Tibial artery (tissue), 4 donors: ENCODE data around the gene CACNG1.
"Not testable (repeated sequence)": the region's sequence is repeated elsewhere in the genome, so short reads cannot be mapped to it uniquely, and the experiment has no call there.

Experiments used
- DNase-seq, 2 donors: peaks; one replicate each; pipeline ENCODE4 v3.0.0-alpha.2; 2019
- H3K27ac ChIP-seq, 2 donors: fragments of 200-600 bp; sonication (generic) in 1 of 2; 1 replicate in 1 of 2; 2 replicates in 1 of 2; pipeline ENCODE4 v1.5.1; 2018 to 2019; ENCODE audit warnings: mild to moderate bottlenecking in 1 of 2
- H3K27me3 ChIP-seq, 2 donors: fragments of 200-600 bp; sonication (generic) in 1 of 2; one replicate each; pipeline versions ENCODE4 v1.5.1 to v1.6.0; 2016 to 2019
- H3K36me3 ChIP-seq, 3 donors: fragments of 200-600 bp; sonication (generic) in 2 of 3; one replicate each; pipeline ENCODE4 v1.5.1; 2016 to 2019; ENCODE audit warnings: mild to moderate bottlenecking in 2 of 3
- H3K4me1 ChIP-seq, 4 donors: fragments of 200-600 bp; sonication (generic) in 2 of 4; 1 replicate in 3 of 4; 2 replicates in 1 of 4; pipeline ENCODE4 v1.5.1; 2016 to 2019
- H3K4me3 ChIP-seq, 2 donors: fragments of 200-600 bp; sonication (generic) in 1 of 2; 1 replicate in 1 of 2; 2 replicates in 1 of 2; pipeline ENCODE4 v1.5.1; 2018 to 2019; ENCODE audit warnings: mild to moderate bottlenecking in 2 of 2
- H3K9me3 ChIP-seq, 3 donors: fragments of 200-600 bp; sonication (generic) in 1 of 3; one replicate each; pipeline ENCODE4 v1.5.1; 2016 to 2019
- intact Hi-C: fragments of 100-400 bp; cut with DNase I; formaldehyde crosslinking; loops from one replicate; pipeline ENCODE4 v1.15.0; 2023; ENCODE audit warnings: low total_unique reads
- TF ChIP-seq, protein P1 (sequence below), 2 experiments: fragments of 200-600 bp in 1 of 2; fragments of 450-650 bp in 1 of 2; IDR thresholded peaks; one replicate each; pipeline ENCODE4 v1.5.1; 2017 to 2019; ENCODE audit warnings: antibody characterized with exemption in 2 of 2, mild to moderate bottlenecking in 1 of 2, moderate library complexity in 1 of 2

CACNG1 gene

DNA sequence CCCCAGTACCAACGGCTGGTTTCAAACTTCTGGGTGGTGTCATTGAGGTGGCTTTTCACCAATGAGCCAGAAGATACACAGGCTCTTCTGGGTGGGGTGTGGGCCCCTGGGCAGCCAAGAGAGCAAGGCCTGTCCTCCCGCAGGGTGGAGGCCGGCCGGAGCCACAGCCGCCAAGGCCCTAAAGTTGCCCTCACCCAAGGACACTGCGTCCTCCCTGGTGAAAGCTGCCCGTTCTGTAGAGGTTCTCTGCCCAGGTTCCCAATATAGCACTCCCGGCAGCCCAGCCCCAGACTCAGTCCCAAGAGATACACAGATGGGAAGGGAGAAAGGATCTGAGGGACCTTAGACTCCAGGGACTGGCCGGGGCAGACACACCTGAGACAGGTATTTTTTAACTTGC is 10.7 kb upstream of the CACNG1 start:
- H3K4me3 ChIP-seq, result no peak overlapping the region
- intact Hi-C loops, result no loop called here
- TF ChIP-seq, protein P1, sequence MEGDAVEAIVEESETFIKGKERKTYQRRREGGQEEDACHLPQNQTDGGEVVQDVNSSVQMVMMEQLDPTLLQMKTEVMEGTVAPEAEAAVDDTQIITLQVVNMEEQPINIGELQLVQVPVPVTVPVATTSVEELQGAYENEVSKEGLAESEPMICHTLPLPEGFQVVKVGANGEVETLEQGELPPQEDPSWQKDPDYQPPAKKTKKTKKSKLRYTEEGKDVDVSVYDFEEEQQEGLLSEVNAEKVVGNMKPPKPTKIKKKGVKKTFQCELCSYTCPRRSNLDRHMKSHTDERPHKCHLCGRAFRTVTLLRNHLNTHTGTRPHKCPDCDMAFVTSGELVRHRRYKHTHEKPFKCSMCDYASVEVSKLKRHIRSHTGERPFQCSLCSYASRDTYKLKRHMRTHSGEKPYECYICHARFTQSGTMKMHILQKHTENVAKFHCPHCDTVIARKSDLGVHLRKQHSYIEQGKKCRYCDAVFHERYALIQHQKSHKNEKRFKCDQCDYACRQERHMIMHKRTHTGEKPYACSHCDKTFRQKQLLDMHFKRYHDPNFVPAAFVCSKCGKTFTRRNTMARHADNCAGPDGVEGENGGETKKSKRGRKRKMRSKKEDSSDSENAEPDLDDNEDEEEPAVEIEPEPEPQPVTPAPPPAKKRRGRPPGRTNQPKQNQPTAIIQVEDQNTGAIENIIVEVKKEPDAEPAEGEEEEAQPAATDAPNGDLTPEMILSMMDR (IDR thresholded peaks at IDR 0.05), result no peak
- DNase-seq, result no peak
- no peaks in the 10 kb centered on the region for H3K36me3 ChIP-seq
- no peaks in the 10 kb centered on the region for H3K4me1 ChIP-seq
- H3K9me3 ChIP-seq, result no peaks in the 10 kb centered on the region
- H3K27me3 ChIP-seq, result no peaks in the 10 kb centered on the region
- no peak overlapping the region for H3K27ac ChIP-seq

DNA sequence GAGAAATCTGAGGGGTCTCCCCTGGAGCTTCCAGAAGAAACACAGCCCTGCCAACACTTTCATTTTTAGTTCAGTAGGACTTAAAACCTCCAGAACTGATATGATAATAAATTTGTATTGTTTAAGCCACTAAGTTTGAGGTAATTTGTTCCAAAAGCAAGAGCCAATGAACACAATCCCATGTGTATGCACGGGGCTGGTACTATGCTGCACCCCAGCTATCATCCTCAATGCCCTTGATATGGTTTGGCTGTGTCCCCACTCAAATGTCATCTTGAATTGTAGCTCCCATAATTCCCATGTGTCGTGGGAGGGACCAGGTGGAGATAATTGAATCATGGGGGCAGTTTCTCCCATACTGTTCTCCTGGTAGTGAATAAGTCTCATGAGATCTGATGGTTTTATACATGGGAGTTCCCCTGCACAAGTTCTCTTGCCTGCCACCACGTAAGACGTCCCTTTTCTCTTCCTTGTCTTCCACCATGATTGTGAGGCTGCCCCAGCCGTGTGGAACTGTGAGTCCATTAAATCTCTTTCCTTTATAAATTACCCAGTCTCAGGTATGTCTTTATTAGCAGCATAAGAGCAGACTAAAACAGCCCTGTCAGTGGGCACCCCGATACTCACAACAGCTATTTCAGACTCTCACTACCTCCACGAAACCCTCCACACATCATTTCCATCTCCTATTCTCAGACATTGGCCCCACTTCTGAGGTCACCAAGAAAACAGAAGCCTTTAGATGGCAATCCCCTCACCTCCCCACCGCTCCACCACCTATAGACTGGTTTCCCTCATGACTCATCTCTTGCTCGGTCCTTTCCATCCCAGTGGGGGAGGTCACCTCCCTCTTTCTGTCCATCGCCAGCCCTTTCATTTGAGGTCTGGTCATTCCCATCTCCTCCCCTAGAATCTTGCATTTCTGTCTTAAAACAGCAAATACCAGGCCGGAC is 8.9 kb upstream of the CACNG1 start:
- intact Hi-C loops, result no loop called here

DNA sequence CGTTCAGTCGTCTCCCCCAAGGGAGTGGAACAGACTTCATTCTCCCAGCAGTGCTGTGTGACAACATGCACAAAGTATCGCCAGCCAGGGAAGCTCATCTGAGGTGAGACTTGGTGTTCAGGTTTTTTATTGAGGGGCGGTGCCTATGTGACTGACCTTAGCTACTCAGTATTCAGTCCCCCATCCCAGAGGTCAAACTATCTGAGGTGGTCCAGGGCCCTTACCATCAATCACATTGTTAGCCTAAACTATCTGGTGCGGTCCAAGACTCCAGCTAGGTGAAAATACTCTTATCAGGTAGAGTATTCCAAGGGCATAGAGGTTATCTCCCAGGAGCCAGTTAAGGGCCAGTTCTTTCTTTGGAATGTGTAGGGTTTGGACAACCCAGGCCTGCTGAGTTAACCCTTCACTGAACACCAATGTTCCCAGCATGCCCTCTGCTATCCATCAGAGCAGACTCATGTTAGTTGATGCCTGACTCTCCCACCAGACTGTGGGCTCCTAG is 5.4 kb upstream of the CACNG1 start:
- H3K36me3 ChIP-seq, result no peaks in the 10 kb centered on the region
- no peak overlapping the region for H3K27ac ChIP-seq
- H3K4me3 ChIP-seq, result no peak overlapping the region
- intact Hi-C loops, result no loop called here
- no peak for DNase-seq
- peaks cover 0 to 4% of the 10 kb centered on the region in 2 donors for H3K27me3 ChIP-seq
- no peaks in the 10 kb centered on the region for H3K9me3 ChIP-seq
- H3K4me1 ChIP-seq, result no peaks in the 10 kb centered on the region
- TF ChIP-seq, protein P1 (IDR thresholded peaks at IDR 0.05), result no peak

More for the DNA sequence above, 8.9 kb upstream of the CACNG1 start:
- TF ChIP-seq, protein P1 (IDR thresholded peaks at IDR 0.05), result no peak
- H3K4me1 ChIP-seq, result no peaks in the 10 kb centered on the region
- DNase-seq, result no peak
- H3K27ac ChIP-seq, result no peak overlapping the region
- peaks cover 0 to 4% of the 10 kb centered on the region in 2 donors for H3K27me3 ChIP-seq
- no peaks in the 10 kb centered on the region for H3K9me3 ChIP-seq
- no peak overlapping the region for H3K4me3 ChIP-seq
- H3K36me3 ChIP-seq, result no peaks in the 10 kb centered on the region

DNA sequence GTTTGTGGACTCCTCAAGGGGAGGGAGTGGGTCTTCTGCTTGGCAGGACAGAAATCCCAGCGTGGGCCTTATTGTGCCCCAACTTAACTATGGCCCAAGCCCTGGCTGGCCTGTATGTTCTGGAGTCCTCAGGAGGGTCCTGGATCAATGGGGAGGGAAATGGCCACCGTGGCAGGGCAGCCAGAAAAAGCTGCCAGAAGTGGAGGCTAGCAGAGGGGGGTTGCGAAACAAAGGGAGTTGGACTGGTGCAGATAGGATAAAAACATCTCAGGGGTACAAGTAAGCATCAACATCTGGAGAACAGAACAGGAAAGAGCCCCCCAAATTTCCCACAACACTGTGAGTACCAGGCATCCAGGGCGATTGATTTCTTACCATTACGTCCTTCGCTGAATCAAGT is 3.7 kb upstream of the CACNG1 start:
- Histone ChIP-seq H3K9me3 (no peaks in the 10 kb centered on the region), H3K27ac (no peak overlapping the region), H3K4me1 (no peaks in the 10 kb centered on the region), H3K4me3 (no peak overlapping the region), H3K36me3 (no peaks in the 10 kb centered on the region), H3K27me3 (peaks cover 0 to 4% of the 10 kb centered on the region in 2 donors)
- no peak for DNase-seq
- intact Hi-C loops, result no loop called here
- TF ChIP-seq, protein P1 (IDR thresholded peaks at IDR 0.05), result no peak

DNA sequence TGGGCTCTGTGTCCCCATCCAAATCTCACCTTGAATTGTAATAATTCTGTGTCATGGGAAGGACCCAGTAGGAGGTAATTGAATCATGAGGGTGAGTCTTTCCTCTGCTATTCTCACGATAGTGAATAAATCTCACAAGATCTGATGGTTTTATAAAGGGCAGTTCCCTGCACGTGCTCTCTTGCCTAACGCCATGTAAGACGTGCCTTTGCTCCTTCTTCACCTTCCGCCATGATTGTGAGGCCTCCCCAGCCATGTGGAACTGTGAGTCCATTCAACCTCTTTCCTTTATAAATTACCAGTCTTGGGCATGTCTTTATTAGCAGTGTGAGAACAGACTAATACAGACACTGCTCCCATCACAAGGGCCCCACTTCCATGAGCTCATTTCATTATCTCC is 3.2 kb upstream of the CACNG1 start:
- H3K4me1 ChIP-seq, H3K36me3 ChIP-seq, H3K4me3 ChIP-seq, DNase-seq, H3K9me3 ChIP-seq, H3K27ac ChIP-seq, intact Hi-C loops, H3K27me3 ChIP-seq: not testable (repeated sequence)

DNA sequence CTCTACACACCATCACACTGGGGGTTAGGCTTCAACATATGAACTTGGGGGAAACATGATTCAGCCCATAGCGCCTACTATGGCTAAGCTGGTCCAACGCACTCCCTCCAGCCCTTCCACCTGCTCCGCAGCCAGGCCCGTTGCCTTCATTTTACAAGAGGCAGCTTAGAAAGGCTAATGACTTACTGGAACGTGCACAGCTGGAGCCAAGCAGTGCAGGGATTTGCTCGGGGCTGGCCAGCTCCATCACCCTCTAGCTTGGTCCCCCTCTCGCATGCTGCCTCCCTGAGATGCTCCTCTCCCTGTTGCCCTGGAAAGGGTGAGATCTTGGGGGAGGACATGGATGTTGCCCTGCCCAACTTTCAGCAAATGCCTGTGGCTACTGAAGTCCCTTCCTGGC is 2.8 kb upstream of the CACNG1 start:
- peaks cover 0 to 4% of the 10 kb centered on the region in 2 donors for H3K27me3 ChIP-seq
- H3K9me3 ChIP-seq, result no peaks in the 10 kb centered on the region
- H3K27ac ChIP-seq, result no peak overlapping the region
- intact Hi-C loops, result no loop called here
- no peak overlapping the region for H3K4me3 ChIP-seq
- H3K4me1 ChIP-seq, result no peaks in the 10 kb centered on the region
- H3K36me3 ChIP-seq, result no peaks in the 10 kb centered on the region
- DNase-seq, result no peak
- TF ChIP-seq, protein P1 (IDR thresholded peaks at IDR 0.05), result no peak
